ENCODE results near the gene EYA3.

The EYA3 gene

GRCh38 chr1:27940297-27940696, 148.1 kb downstream of the EYA3 start:
- H3K4me3 ChIP-seq (ENCODE audit: control insufficient read depth, low read depth, low read length), result no peak overlapping the region
- peak; percentile 33 for TF ChIP-seq CTCF (conservative IDR thresholded peaks at IDR 0.05; ENCODE audit: control insufficient read depth, insufficient read depth, low read depth, low read length)
- DNase-seq (ENCODE audit: low read depth), result peak; percentile 24

GRCh38 chr1:27938488-27938887, 149.9 kb downstream of the EYA3 start:
- H3K4me3 ChIP-seq (ENCODE audit: control insufficient read depth, low read depth, low read length), result no peak overlapping the region
- no peak for DNase-seq (ENCODE audit: low read depth)
- no peak for TF ChIP-seq CTCF (conservative IDR thresholded peaks at IDR 0.05; ENCODE audit: control insufficient read depth, insufficient read depth, low read depth, low read length)

- DNase-seq (ENCODE audit: low read depth), result no peak
- TF ChIP-seq CTCF (conservative IDR thresholded peaks at IDR 0.05; ENCODE audit: control insufficient read depth, insufficient read depth, low read depth, low read length), result no peak
These were observed 150.9 kb downstream of the EYA3 start for GRCh38 chr1:27937524-27937836.

GRCh38 chr1:27936370-27936769, 152.0 kb downstream of the EYA3 start:
- DNase-seq (ENCODE audit: low read depth), result no peak
- TF ChIP-seq CTCF (conservative IDR thresholded peaks at IDR 0.05; ENCODE audit: control insufficient read depth, insufficient read depth, low read depth, low read length), result no peak
- H3K4me3 ChIP-seq (ENCODE audit: control insufficient read depth, low read depth, low read length), result no peak overlapping the region

More at GRCh38 chr1:27937524-27937836, 150.9 kb downstream of the EYA3 start:
- no peak overlapping the region for H3K4me3 ChIP-seq (ENCODE audit: control insufficient read depth, low read depth, low read length)

GRCh38 chr1:27935721-27936120, 152.7 kb downstream of the EYA3 start:
- no peak overlapping the region for H3K4me3 ChIP-seq (ENCODE audit: control insufficient read depth, low read depth, low read length)
- no peak for TF ChIP-seq CTCF (conservative IDR thresholded peaks at IDR 0.05; ENCODE audit: control insufficient read depth, insufficient read depth, low read depth, low read length)
- no peak for DNase-seq (ENCODE audit: low read depth)

- no peak for DNase-seq (ENCODE audit: low read depth)
- no peak for TF ChIP-seq CTCF (conservative IDR thresholded peaks at IDR 0.05; ENCODE audit: control insufficient read depth, insufficient read depth, low read depth, low read length)
- no peak within 1 kb of the TSS for H3K4me3 ChIP-seq (ENCODE audit: control insufficient read depth, low read depth, low read length)
These were observed 153.4 kb downstream of the EYA3 start, which contains the start of gene SMPDL3B for GRCh38 chr1:27934818-27935549. TSS of gene SMPDL3B (plus strand) at chr1:27935000. CDS start at chr1:27935184, 184 bp downstream.

All from fibroblast of mammary gland (primary cell).